HepG2 (cell line): Measurements from ENCODE around the gene SPATA21. TPM values are rescaled to one million over a fixed set of nuclear protein-coding genes. Genes with fewer than 3 reads are reported as not detected.
A peak's percentile ranks its signal among the peaks of the same experiment; 100 is the strongest.
"Not testable (repeated sequence)": the region's sequence is repeated elsewhere in the genome, so short reads cannot be mapped to it uniquely, and the experiment has no call there.

Experiments
- ATAC-seq: fragments of 200-7000 bp; cut with Tn5 transposase; 3 replicates; pipeline ENCODE4 v1.9.1; 2020; ENCODE audit warnings: mild to moderate bottlenecking, moderate library complexity
- BruUV-seq: library from RNA; stranded (reverse); fragments of 400-500 nt; replicated peaks from 2 replicates; lab custom pipeline; 2021; lab: Mats Ljungman, UMichigan
- CTCF ChIA-PET: fragments of 300-600 bp; formaldehyde crosslinking; extraction: SDS; loops from one replicate; lab custom pipeline; 2021; ENCODE audit warnings: low total read pairs, inconsistent platforms, low intra/inter-chr PET ratio; lab: Yijun Ruan, JAX
- POLR2A ChIA-PET: fragments of 350-600 bp; sonication (Branson Sonifier 250); formaldehyde crosslinking; loops from one replicate; lab custom pipeline; 2020; ENCODE audit warnings: antibody characterized with exemption, inconsistent platforms; lab: Yijun Ruan, JAX
- DNase-seq: peaks from one replicate; pipeline ENCODE4 v3.0.0-alpha.2; 2015; ENCODE audit warnings: low spot score
- FAIRE-seq: peaks from 3 replicates; lab custom pipeline; 2011; peaks lifted over from hg19 to GRCh38; lab: Jason Lieb, UNC
- H2AFZ ChIP-seq: one replicate; pipeline ENCODE4 v1.6.1; 2011; ENCODE audit warnings: low read length, inconsistent platforms
- H3K27ac ChIP-seq: fragments of 300-600 bp; 3 replicates; pipeline ENCODE4 v1.8.0; 2011; ENCODE audit warnings: mixed run types, mild to moderate bottlenecking, mixed read lengths, low read length, inconsistent platforms; ENCODE audit not compliant: insufficient read depth; ENCODE audit errors: extremely low read length
- H3K27me3 ChIP-seq, 2 experiments: fragments of 200-600 bp in 1 of 2; 2 replicates in 1 of 2; 3 replicates in 1 of 2; pipeline versions ENCODE4 v1.6.0 to v1.8.0; 2011; ENCODE audit warnings: low read length in 2 of 2, mild to moderate bottlenecking in 2 of 2, moderate library complexity in 2 of 2, inconsistent platforms in 1 of 2; ENCODE audit not compliant: insufficient read depth in 2 of 2, control insufficient read depth in 1 of 2
- H3K36me3 ChIP-seq, 2 experiments: fragments of 200-600 bp in 1 of 2; replicated peaks in 1 of 2; 2 replicates in 1 of 2; 3 replicates in 1 of 2; pipeline versions ENCODE4 v1.5.1 to v1.8.0; 2011; ENCODE audit warnings: low read length in 2 of 2, inconsistent platforms in 1 of 2; ENCODE audit not compliant: insufficient read depth in 2 of 2, control insufficient read depth in 1 of 2
- H3K4me1 ChIP-seq: 2 replicates; pipeline ENCODE4 v1.5.1; 2012; ENCODE audit warnings: low read length, inconsistent platforms; ENCODE audit not compliant: insufficient read depth
- H3K4me2 ChIP-seq: 2 replicates; pipeline ENCODE4 v1.6.0; 2011; ENCODE audit warnings: low read depth, low read length, inconsistent platforms
- H3K4me3 ChIP-seq, 3 experiments: fragments of 200-600 bp in 1 of 3; sonication (generic), shearing (Covaris generic) in 1 of 3; replicated peaks in 1 of 3; 2 replicates each; pipeline ENCODE4 v1.5.1; 2011 to 2016; ENCODE audit warnings: low read length in 3 of 3, inconsistent platforms in 2 of 3, low read depth in 2 of 3, mild to moderate bottlenecking in 2 of 3, control low read depth in 1 of 3, mixed read lengths in 1 of 3; ENCODE audit not compliant: insufficient read depth in 1 of 3
- H3K79me2 ChIP-seq: one replicate; pipeline ENCODE4 v1.6.1; 2011; ENCODE audit warnings: low read length, inconsistent platforms; ENCODE audit not compliant: insufficient read depth
- H3K9ac ChIP-seq: 2 replicates; pipeline ENCODE4 v1.6.0; 2011; ENCODE audit warnings: mild to moderate bottlenecking, low read depth, low read length, inconsistent platforms; ENCODE audit not compliant: insufficient read depth
- H3K9me3 ChIP-seq: 2 replicates; pipeline ENCODE4 v1.5.1; 2012; ENCODE audit warnings: mild to moderate bottlenecking, low read length
- H4K20me1 ChIP-seq: 2 replicates; pipeline ENCODE4 v1.6.0; 2011; ENCODE audit warnings: inconsistent platforms, mild to moderate bottlenecking, low read length, moderate library complexity; ENCODE audit not compliant: insufficient read depth
- EED ChIP-seq: sonication (generic); formaldehyde crosslinking; IDR thresholded peaks from 2 replicates; pipeline ENCODE4 v1.5.0; 2020; ENCODE audit warnings: mild to moderate bottlenecking, missing genetic modification reagents
- ETV5 ChIP-seq: IDR thresholded peaks from 2 replicates; pipeline ENCODE4 v1.6.1; 2018; ENCODE audit warnings: missing biosample characterization, missing genetic modification reagents, inconsistent platforms, borderline replicate concordance
- POLR2G ChIP-seq: fragments of 200-400 bp; formaldehyde crosslinking; IDR thresholded peaks from 2 replicates; pipeline ENCODE4 v1.6.1; 2018; ENCODE audit warnings: mild to moderate bottlenecking, low read depth, low read length, moderate library complexity
- PTBP1 ChIP-seq: fragments of 200-400 bp; formaldehyde crosslinking; IDR thresholded peaks from 2 replicates; pipeline ENCODE4 v1.6.1; 2018; ENCODE audit warnings: low read length, low read depth; ENCODE audit not compliant: poor library complexity, severe bottlenecking
- SCMH1 ChIP-seq: sonication (generic); formaldehyde crosslinking; IDR thresholded peaks from 2 replicates; pipeline ENCODE4 v1.9.0; 2021; ENCODE audit warnings: missing genetic modification reagents, mild to moderate bottlenecking, borderline replicate concordance
- STAT5B ChIP-seq: sonication (generic); formaldehyde crosslinking; IDR thresholded peaks from 2 replicates; pipeline ENCODE4 v1.4.0; 2020; ENCODE audit warnings: missing genetic modification reagents
- ZFX ChIP-seq: sonication (generic); formaldehyde crosslinking; IDR thresholded peaks from 2 replicates; pipeline ENCODE4 v1.4.0; 2020; ENCODE audit warnings: mild to moderate bottlenecking, low read depth, missing genetic modification reagents, moderate library complexity
- ZIK1 ChIP-seq: sonication (generic); formaldehyde crosslinking; IDR thresholded peaks from 2 replicates; pipeline ENCODE4 v1.5.0; 2020; ENCODE audit warnings: mild to moderate bottlenecking, low read depth, missing genetic modification reagents, borderline replicate concordance
- ZMYM2 ChIP-seq: sonication (generic); formaldehyde crosslinking; IDR thresholded peaks from 2 replicates; pipeline ENCODE4 v1.8.0; 2022; ENCODE audit warnings: mild to moderate bottlenecking, missing genetic modification reagents
- ZNF333 ChIP-seq: sonication (generic); formaldehyde crosslinking; IDR thresholded peaks from 2 replicates; pipeline ENCODE4 v1.4.0; 2020; ENCODE audit warnings: mild to moderate bottlenecking, missing genetic modification reagents, borderline replicate concordance
- ZNF451 ChIP-seq: sonication (generic); formaldehyde crosslinking; IDR thresholded peaks from 2 replicates; pipeline ENCODE4 v1.5.0; 2020; ENCODE audit warnings: mild to moderate bottlenecking, missing genetic modification reagents
- ZSCAN31 ChIP-seq: sonication (generic); formaldehyde crosslinking; IDR thresholded peaks from 2 replicates; pipeline ENCODE4 v1.5.0; 2020; ENCODE audit warnings: low read depth, mild to moderate bottlenecking, missing genetic modification reagents
- WGBS: methylation state at CpG from one replicate; pipeline ENCODE4 v1.1.6; 2017; ENCODE audit warnings: low lambda C conversion rate; 5-methylcytosine and 5-hydroxymethylcytosine counted together
- in situ Hi-C: cut with HindIII; loops from 2 replicates; pipeline ENCODE4 v1.10.0; 2017; ENCODE audit warnings: low pct_unique_long_range_greater_than_20kb; ENCODE audit not compliant: extremely low pct_ligation_motif_present
- intact Hi-C: fragments of 100-400 bp; cut with micrococcal nuclease; formaldehyde crosslinking; loops from one replicate; pipeline ENCODE4 v1.10.0; 2022; ENCODE audit not compliant: unreplicated experiment
- polyA plus RNA-seq, 8 experiments: library from polyadenylated mRNA; depleted of rRNA in 3 of 8; stranded (reverse) in 7 of 8; unstranded in 1 of 8; fragments of >200 nt; fragmentation: Illumina TruSeq in 4 of 8; extraction: Trizol in 4 of 8; gene quantifications; 2 replicates each; pipeline versions ENCODE4 v1.2.1 to v1.2.3, GENCODE V29; 2011 to 2016; ENCODE audit warnings: low read depth in 4 of 8, missing spikeins in 1 of 8, mixed read lengths in 1 of 8; ENCODE audit not compliant: insufficient read depth in 1 of 8
- total RNA-seq, 5 experiments: library from RNA; depleted of rRNA; stranded (reverse); fragments of >200 nt; fragmentation: Illumina TruSeq; extraction: Trizol; gene quantifications; 2 replicates each; pipeline ENCODE4 v1.2.3, GENCODE V29; 2016; ENCODE audit warnings: low read depth in 1 of 5

SPATA21 gene
- total and polyA plus RNA-seq, 2 of the 13 experiments (the other 11 are each of a cell fraction or from before 2014, with no cell fraction given), result 0.80 to 1.4 TPM

DNA sequence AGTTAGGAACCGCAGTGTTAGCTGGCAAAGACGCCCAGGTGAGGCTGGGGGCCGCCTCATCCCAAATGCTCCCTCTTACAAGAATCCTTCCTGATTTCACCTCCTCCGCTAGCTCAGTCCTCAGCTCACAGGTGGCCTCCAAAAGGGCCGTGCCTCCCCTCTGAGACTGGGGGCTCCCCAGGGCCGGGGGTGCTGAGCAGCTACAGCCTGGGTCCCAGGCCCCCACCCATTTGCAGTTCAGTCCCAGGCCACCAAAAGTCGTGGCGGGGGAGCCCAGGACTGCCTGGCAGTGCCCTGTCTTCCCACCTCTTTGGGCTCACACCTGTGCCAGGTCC lies 47.2 kb upstream of the SPATA21 start:
- 93% methylated on average over 5 of the region's 8 CpGs for WGBS
- FAIRE-seq, result no peak
- intact Hi-C loops, result no loop called here
- H3K9ac ChIP-seq, result no peak overlapping the region
- TF ChIP-seq STAT5B (CRISPR knock-in tag) (no peak), EED (no peak), ZNF333 (no peak), SCMH1 (CRISPR knock-in tag) (no peak), ZNF451 (CRISPR knock-in tag) (no peak), ZMYM2 (no peak), POLR2G (no peak), ZIK1 (CRISPR knock-in tag) (no peak), ZFX (no peak), PTBP1 (no peak), ETV5 (CRISPR knock-in tag) (no peak), ZSCAN31 (no peak)
- in situ Hi-C loops, result no loop called here
- H3K4me3 ChIP-seq, result no peak overlapping the region
- no peak for DNase-seq
- no peaks in the 10 kb centered on the region for H3K79me2 ChIP-seq
- H4K20me1 ChIP-seq, result no peaks in the 10 kb centered on the region
- no peaks in the 10 kb centered on the region for H3K4me1 ChIP-seq
- H3K36me3 ChIP-seq, result peaks cover 3 to 9% of the 10 kb centered on the region in 2 experiments; a peak in 1 of 5 replicates
- ChIA-PET CTCF (no interaction called here), POLR2A (interaction anchor here (1.0 kb wide), 1 partner anchor 44 kb away, joined by 3 read pairs; the partner anchor contains the start of gene NECAP2)
- no peaks in the 10 kb centered on the region for H3K27me3 ChIP-seq
- no peak; the same call in 2 of the 3 replicates for ATAC-seq
- BruUV-seq, result no TSS peak
- no peak overlapping the region for H3K4me2 ChIP-seq
- H3K27ac ChIP-seq, result no peak overlapping the region
- H2AFZ ChIP-seq, result no peak overlapping the region
- no peaks in the 10 kb centered on the region for H3K9me3 ChIP-seq

DNA sequence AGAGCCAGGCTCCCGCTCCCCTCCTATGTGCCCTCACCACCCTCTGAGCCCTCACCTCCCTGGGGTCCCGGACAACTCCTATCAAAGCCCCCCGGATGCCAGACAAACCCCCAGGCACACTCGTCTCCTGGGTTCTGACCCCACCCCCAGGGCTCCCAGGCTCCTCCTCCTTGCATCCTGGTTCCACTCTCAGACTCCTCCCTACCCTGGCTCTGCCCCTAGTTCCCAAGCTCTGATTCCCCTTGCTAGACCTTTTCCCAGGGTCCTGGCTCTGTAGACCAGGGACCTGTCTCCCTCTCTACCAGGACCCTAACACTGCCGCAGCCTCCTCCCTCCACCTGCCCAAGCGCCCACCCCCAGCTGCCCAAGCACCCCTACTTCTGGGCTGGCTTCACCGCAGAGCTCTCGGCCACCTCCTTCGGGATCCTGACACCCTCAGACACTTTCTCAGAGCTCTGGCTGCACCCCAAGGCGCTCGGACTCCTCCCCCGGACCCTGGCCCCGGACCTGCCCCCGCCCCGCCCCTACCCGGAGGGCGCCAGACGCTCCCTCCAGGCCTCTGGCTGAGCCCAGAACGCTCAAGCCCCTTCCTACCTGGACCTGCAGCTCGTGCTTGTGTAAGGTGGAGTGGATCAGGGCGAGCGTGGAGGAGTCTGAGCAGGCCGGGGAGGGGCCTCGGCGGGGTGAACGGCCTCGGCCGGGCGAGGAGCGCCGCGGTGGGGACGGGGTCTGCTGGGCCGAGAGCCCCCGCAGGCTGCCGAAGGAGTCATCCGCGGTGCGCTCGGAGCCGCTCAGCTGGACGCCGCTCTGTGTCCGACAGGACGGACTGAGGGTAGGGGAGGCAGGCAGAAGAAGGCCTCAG lies 46.6 kb upstream of the SPATA21 start:
- H3K27me3 ChIP-seq, H2AFZ ChIP-seq, POLR2A ChIA-PET, H3K27ac ChIP-seq, H3K4me3 ChIP-seq, H4K20me1 ChIP-seq, CTCF ChIA-PET, H3K36me3 ChIP-seq, DNase-seq, H3K9me3 ChIP-seq, H3K9ac ChIP-seq, H3K4me2 ChIP-seq, BruUV-seq, in situ Hi-C loops, H3K79me2 ChIP-seq, H3K4me1 ChIP-seq, FAIRE-seq, intact Hi-C loops: not testable (repeated sequence)
- WGBS, result 95% methylated on average over 42 of the region's 45 CpGs
- ATAC-seq, result peak; percentile 29; the same call in 2 of the 3 replicates

DNA sequence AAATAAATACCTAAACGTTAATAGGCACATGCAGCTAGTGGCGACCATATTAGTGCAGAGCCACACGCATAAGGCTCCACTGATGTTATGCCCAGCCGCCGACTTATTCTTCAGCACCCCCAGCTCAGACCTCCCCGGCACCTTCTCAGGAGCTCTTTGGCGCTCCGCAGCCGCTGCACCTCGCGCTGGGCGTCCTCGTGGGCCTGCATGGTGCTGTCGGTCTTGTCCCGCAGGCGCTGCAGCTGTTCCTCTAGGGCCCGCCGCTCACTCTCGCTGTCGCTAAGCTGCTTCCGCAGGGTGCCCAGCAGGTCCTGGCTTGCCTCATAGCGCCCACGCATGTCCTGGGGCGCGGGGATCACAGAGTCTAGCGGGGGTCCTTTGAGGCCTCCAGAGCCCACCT lies 45.9 kb upstream of the SPATA21 start:
- ATAC-seq, H4K20me1 ChIP-seq, H3K9ac ChIP-seq, H3K4me1 ChIP-seq, H3K79me2 ChIP-seq, H3K9me3 ChIP-seq, H3K27ac ChIP-seq, H2AFZ ChIP-seq, DNase-seq, BruUV-seq, H3K4me3 ChIP-seq, H3K27me3 ChIP-seq, POLR2A ChIA-PET, H3K4me2 ChIP-seq, CTCF ChIA-PET, FAIRE-seq, intact Hi-C loops, in situ Hi-C loops: not testable (repeated sequence)
- WGBS, result 98% methylated on average over 25 of the region's 26 CpGs
- H3K36me3 ChIP-seq, result peaks cover 3 to 12% of the 10 kb centered on the region in 2 experiments; a peak in 1 of 5 replicates
